ENCODE measurements around the gene LTBR.

The LTBR gene

DNA sequence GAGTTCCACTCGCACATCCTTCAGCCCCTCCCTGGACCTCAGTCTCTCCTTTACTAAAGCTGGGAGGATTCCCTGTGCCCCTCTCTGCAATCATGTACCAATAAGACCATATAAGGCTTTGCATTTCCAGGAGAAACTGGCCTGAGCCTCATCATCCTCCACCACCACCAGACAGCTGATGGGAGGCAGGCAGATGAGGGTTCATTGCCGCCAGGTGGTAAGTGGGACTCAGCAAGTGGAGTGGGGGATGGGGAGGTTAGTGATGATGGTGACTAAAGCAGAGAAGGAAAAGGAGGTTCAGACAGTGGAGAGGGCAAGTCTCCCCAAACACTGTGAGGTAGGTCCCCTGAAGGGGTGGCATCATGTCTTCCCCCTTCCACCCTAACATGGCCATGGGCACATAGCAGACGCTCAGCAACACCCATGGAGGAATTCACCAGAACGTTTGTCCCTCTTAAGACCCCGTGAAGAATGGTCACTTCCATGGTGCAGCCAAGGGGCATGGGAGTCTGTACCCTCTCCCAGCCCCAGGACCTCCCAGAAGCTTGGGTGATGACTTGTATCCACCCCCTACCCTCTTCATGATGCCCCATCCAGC, 37.6 kb upstream of the LTBR start:
- in situ Hi-C loops (cut with MboI; ENCODE audit: low sequenced_read_pairs) = no loop called here

DNA sequence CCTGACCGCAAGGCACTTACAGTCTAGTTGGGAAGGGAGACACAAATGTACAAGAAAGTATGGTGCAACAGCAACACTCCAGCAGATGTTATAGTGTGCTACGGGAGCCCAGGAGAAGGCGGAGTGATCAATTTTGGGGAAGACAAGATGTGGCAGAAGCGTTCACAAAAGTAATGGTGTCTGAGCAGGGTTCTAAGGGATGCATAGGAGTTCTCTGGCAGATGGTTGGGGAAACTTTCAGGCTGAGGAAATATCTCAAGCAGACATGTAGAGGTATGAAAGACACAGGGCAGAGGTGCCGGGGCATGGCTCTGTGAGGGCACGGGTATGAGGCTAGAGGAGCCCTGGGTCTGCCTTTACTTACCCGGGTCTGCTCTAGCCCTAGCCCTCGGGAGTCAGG, 37.0 kb upstream of the LTBR start:
- in situ Hi-C loops (cut with MboI; ENCODE audit: low sequenced_read_pairs) = no loop called here

DNA sequence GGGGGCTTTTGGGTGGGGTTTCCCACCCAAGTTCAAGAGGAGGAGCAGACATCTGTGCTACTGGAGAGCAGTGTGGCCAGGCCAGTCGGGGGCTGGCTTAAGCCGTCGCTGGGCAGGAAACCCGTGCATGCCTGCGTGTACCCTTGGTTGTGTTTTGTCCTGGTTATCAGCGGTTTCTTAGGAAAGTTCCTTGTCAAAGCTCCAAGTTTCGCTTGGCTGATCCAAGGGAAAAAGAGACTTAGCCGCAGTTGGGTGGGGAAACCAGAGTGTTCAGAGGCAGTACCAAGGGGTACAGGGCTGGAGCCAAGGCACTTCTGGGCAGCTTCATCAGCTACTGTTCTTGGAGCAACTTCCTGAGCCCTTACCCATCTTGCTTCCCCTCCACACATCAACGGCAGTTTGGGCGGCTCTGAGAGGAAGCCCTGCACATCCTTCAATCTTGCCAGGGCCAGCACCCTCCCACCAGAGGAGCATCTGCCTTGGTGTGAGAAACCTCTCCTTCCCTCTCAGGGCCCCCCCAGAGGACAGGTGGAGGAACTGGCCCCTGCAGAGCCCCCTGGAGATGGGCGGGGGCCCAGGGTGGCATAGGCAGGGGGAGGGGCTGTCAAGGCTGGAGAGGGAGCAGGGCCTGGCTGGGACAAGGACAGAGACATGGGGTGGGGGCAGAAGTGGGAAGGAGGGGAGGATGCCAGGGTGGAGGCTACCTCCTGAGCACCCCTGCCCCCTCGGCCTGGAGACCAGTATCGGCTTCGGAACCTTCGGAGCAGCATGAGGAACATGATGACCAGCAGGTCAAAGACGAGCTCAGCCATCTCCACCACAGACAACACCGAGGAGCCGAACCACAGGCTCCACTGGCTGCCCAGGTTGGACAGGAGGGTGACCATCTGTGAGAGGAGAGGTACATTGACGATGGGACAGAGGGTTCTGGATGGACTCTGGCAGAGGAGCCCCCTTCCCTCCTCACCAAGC, 36.3 kb upstream of the LTBR start:
- in situ Hi-C loops (cut with MboI; ENCODE audit: low sequenced_read_pairs) = no loop called here

DNA sequence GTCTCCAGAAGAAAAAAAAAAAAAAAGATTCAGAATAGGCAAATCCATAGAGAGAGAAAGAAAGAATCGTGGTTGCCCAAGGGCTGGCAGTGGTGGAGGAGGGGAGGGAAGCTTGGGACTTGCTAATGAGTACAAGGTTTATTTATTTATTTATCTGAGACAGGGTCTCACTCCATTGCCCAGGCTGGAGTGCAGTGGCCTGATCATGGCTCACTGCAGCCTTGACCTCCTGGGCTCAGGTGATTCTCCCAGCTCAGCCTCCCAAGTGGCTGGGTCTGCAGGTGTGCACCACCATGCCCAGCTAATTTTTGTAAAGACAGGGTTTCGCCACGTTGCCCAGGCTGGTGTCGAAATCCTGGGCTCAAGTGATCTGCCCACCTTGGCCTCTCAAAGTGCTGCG, 32.3 kb upstream of the LTBR start:
- in situ Hi-C loops (cut with MboI; ENCODE audit: low sequenced_read_pairs) = no loop called here

DNA sequence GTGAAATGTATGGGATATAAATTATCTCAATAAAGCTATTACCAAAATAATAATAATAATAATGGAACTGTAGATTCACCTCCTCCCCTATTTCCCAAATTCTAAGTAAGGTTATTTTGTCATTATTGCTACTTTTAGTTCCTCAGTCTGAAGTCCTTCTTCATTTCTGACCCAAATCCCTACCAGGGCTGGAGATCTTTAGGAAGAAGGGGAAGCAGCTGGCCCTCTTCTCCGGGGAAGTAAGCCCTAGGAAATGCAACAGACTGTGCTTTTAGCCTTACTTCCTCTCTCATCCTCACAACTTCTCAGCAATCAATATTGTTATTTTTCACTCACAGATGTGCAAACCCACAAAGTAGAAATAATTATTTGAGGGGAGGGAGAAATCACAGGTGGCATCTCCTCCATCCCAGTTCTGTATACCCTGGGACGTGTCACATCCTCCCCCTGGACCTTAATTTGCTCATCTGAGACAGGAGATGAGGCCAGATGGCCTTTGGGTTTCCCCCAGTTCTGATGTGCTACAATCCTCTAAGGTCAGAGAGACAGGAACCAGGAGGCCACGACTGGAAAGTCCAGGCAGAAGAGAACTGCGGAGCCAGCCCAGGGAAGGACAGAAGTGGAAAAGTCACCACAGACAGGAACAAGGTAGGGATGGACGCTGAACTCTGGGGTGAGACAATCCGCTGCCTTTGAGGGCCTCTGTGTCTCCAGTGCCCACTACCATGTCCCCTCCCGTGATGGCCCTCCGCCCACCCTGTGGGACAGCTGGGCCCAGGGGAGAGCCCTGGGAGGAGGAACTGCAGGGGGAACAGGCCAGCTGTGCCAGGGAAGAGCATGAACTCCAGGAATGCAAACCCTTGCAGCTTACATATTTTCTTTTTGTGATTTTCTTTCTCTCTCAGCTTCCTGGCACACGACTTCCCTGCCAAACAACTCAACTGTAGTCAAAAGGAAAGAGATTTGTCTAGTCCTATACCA, 31.5 kb upstream of the LTBR start:
- in situ Hi-C loops (cut with MboI; ENCODE audit: low sequenced_read_pairs) = no loop called here

DNA sequence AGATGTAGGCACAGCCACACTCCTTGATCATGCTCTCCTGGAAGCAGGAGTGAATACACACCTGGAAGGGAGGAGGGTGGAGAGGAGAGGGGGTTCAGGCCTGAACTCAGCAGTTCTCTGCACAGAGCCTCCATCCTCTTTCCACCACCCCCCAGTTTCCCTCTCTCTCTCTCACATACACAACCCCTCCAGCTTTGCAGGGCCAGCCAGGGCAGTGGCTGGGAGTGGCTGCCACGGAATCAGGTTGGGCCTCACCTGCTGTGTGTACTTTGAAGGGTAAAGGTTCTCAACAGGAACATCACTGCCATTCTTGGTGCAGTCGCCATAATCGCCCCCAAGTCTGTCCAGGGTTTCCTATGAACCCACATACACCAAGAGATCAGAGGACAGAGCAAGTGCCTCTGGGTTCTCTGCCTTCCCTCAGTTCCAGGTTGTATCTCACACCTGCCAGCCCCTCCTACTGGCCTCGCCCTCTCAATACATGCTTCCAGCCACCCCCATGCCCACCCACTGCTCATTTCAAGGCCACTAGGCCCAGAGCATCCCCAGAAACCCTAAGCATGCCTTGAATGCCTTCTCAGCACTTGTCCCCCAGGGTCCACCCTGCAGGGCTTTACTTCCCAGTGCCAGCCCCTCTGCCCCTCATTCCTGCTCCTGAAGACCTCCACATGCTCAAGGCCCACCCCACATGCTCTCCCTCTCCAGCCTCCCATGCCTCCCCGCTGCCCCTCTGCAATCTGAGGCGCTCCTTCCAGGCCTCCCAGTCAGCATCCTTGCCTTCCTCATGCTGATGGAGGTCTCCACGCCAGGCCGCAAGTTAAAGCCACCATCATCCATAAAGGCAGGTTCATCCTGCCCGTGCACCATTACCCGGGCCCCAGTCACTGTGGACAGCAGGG, 29.2 kb upstream of the LTBR start:
- in situ Hi-C loops (cut with MboI; ENCODE audit: low sequenced_read_pairs) = no loop called here

DNA sequence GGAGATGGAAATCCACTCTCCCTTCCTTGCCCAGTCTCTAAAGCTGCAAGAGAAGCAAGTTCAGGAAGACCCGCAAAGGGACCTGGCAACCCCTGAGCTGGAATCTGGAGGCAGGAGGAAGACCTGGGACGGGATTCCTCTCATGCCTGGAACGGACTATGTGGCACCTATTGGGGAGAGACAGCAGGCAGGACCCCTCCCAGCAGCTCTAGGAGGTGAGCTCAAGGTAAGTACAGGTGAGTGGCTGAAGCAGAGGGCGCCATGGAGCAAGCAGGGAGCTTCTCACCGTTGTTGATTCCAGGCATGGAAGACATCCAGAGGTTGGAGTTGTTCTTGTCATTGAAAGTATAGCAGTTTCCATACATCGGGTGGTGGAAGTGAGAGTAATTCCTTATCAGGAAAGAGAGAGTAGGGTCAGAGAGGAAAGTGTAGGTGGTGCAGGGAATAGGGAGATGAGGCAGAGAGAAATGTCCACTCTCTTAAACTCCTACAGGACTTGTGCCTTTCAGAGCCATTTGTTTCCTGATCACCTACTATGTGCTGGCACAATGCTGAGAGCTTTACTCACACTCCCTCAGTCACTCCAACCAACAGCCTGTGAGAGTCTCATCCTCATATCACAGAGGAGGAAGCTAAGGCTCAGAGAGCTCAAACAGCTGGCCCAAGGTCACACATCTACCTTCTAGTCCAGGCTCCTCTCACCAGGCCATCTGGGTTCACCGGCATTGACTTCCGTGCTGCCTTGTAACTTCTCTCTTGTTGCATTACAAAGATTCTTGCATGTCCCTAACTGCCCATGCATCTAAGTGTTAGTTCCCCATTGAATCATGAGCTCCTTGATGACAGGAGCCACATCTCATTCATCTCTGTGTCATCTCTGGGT, 28.2 kb upstream of the LTBR start:
- in situ Hi-C loops (cut with MboI; ENCODE audit: low sequenced_read_pairs) = no loop called here

DNA sequence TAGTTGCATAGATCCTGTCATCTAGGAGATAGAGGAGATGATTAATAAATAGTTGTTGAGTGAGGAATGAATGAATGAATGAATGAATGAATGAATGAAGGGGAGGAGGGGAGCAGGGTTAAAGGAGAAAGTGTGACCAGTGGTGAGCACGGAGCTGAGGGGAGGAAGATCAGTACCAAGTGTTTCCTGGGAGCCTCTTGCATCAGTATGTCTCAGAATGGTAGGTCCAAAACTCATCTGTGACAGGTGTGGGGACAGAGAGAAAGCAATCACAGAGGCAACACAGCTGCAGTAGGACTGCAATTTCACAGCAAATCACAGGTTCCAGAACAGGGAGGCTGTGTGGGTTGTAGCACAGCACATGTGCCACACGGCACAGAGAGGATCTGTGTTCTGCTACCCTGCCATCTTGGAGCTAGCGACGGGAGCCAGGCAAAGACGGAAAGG, 27.6 kb upstream of the LTBR start:
- in situ Hi-C loops (cut with MboI; ENCODE audit: low sequenced_read_pairs) = no loop called here

DNA sequence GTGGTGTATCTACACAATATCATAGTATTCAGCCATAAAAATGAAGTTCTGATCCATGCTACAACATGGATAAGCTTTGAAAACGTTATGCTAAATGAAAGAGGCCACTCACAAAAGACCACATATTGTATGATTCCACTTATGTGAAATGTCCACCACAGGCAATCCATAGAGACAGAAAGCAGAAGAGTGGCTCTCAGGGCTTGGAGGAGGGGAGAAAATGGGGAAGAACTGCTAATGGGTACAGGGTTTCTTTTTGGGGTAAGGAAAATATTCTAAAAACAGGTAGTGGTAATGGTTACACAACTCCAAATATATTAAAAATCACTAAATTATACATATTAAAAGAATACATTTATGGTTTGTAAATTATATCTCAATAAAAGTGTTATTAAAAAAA, 25.1 kb upstream of the LTBR start:
- in situ Hi-C loops (cut with MboI; ENCODE audit: low sequenced_read_pairs) = no loop called here

DNA sequence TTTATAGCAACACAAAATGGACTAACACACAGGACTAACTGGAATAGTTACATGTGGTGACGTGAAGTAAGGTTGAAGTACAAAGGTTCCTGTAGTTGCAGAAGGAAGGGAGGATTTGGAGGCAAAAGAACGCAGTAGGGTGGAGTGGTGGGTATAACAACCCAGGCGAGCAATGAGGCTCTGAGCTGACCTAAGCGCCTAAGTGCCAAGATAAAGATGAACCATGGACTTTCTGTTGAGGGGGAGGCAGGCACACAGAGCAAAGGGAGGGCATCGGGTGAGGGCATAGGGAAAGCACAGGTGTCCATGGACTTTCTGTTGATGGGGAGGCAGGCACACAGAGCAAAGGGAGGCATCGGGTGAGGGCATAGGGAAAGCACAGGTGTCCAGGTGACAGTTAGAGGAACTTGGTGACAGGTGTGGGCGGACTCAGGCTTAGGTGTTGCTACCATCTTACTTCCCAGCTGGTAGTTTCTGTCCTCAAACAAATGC, 23.8 kb upstream of the LTBR start:
- in situ Hi-C loops (cut with MboI; ENCODE audit: low sequenced_read_pairs) = no loop called here

DNA sequence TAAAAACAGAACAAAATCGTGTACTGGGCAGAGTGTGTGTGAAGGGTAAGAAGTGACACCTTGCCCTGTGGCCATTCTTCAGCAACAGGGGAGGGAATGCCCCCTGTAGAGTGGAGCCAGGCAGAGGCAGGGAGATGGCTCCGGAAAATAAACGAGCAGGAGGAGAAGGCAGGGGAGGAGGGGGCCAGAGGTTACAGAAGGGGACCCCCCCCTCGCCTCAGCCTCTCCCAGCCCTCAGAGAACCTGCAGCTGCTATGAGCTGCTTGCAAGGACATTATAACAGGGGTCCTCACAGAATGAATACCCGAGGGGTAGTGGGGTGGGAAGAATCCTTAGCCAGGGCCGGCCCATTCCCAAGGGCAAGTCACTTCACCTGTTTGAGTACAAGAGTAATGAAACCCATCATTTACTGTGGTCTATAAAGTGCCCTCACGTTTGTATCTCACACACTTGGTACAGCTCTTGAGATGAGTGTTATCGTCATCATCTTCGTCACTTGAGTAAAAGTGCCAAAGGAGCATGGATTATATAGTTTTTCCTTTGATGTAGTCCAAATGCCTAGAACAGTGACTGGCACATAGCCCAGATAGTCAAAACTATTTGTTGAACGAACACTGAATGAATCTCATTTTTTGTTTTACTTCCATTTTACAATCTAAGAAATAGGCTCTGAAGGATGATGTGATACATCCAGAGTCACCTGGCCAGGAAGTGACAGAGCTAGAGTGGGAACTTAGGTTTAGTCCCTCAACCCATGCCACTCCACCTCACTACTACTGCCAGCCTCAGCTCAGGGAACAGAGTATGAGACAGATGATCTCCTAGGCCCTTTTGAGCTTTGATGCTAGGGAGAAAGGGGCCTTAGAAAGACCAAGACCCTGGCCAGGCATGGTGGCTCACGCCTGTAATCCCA, 23.1 kb upstream of the LTBR start:
- in situ Hi-C loops (cut with MboI; ENCODE audit: low sequenced_read_pairs) = no loop called here

DNA sequence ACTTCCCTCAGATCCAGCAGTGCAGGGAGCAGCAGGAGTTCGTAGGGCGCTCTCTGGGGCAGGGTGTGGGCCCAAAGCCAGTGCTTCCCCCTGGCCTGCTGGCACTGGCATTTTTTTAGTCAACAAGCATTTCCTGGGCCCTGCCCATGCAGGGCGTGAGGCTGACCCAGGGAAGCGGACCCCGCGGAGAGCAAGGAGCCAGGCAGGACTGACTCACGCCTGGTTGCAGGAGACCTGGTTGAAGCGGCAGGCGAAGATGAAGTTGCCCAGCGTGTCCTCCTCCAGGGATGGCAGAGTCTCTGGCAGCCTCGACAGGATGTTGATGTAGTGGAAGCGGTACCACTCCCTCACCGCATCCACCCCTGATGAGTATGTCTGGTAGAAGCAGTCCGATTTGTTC, 22.1 kb upstream of the LTBR start:
- in situ Hi-C loops (cut with MboI; ENCODE audit: low sequenced_read_pairs) = no loop called here

DNA sequence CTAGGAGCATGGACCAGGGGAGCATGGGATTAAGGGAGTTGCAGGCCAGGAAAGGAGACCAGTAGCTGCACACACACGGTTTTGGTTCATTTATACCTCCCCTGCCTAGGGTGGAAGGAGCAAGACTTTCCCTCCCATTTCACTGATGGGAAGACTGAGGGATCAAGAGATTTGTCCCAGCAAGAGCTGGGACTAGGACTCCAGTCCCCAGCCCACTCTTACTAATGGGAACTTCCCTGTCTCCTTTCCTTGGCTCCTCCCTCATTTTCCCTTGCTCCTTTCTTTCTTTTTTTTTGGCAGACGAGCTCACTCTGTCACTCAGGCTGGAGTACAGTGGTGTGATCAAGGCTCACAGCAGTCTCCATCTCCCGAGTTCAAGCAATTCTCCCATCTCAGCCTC, 21.6 kb upstream of the LTBR start:
- in situ Hi-C loops (cut with MboI; ENCODE audit: low sequenced_read_pairs) = no loop called here

DNA sequence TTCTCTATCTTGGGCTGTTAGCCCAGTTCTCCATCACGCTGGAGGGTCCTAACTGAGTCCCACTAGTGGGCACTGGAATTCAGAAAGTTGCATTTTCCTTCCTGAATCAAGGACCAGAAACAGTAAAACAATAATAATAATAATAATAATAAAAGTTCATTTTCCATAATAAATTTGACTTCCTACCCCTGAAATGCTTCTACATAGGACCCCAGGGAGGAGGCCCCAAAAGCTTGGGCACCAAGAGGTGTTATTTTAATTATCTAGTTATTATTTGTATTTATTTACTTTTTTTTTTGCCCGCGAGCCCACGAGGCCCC, 21.0 kb upstream of the LTBR start:
- in situ Hi-C loops (cut with MboI; ENCODE audit: low sequenced_read_pairs) = no loop called here

DNA sequence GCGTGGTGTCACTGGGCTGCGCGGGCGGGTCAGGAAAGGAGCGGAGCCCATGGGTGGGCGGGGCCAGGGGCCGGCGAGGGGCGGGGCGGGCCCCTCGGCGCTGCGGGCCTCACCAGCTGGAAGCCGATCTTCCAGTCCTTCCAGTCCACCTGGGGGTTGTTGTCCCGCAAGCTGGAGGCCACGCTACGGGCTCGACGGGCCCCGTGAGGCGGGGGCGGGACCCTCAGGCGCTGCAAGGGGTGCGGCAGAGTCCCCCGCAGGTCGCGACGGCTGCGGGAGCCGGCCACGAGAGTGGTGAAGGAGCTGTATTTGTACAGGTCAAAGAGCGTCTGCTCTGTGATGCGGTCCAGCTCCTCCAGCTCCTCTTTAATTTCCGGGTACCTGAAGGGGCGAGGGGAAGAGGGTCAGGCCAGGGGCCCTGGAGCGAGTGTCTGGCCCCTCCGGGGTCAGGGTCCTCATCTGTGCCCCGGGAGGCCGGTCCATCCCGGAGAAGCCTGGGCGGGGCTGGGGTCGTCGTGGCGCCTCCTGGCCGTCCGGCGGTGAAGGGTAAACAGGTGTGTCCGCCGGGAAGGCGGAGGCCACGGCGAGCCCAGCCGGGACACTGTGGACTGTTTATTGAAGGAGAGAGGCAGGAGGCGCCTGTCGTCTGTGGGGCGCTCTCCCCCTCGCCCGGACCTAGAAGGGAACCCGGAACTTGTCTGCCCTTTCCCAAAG, 20.5 kb upstream of the LTBR start:
- in situ Hi-C loops (cut with MboI; ENCODE audit: low sequenced_read_pairs) = no loop called here

DNA sequence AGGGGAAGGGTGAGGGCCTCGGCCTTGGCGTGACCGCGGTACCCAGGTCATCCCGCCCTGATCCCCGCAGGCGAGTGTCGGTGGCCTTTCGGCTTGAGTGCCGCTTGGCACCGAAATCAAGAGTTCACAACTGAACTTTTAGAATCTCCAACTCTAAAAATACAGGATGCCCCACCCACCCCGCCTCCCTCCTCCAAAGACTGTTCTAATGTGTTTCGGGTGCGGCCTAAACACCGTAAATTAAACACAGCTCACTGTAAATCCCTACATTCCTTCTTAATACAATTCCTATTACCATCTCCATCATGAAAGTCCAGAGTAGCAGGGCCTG, 20.0 kb upstream of the LTBR start:
- in situ Hi-C loops (cut with MboI; ENCODE audit: low sequenced_read_pairs) = no loop called here

DNA sequence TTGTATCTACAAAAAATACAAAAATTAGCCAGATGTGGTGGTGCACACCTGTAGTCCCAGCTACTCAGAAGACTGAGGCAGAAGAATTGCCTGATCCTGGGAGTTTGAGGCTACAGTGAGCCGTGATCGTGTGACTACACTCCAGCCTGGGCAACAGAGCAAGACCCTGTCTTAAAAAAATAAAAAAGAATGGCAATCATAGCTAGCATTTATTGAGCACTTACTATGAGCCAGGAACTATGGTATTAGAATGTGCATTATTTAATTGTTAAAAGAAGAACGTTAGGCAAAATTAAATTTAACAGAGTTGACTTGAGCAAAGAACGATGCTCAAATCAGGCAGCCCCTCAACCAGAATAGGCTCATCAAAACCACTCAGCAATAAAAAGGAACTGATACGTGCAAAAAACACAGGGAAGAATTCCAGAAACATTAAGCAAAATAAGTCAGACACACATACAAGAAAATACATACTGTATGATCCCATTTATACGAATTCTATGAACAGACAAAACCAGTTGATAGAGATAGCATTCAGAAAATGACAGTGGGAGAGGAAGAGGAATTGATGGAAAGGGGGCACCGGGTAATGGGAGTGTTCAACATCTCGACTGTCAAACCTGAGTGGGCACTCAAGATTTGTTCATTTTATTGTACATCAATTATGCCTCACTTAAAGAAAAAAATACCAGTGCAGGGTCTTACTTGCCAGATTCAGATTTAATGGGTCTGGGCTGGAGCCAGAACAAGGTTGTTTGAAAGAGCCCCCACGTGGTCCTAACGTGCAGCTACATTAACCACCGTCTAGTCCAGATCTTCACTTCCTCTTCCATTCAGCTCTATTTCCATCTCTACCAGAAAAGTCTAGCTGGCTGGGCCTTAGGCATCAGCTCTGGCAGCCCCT, 16.6 kb upstream of the LTBR start:
- in situ Hi-C loops (cut with MboI; ENCODE audit: low sequenced_read_pairs) = no loop called here

All from HL-60/S4 treated with retinoic acid at 250 ng/mL for 4 days and 3 days (cell line).